Dermis microvascular lymphatic vessel endothelial cell (primary cell): ENCODE results near the gene MINDY4. TPM values are rescaled to one million over a fixed set of nuclear protein-coding genes. Genes with fewer than 3 reads are reported as not detected.
A peak's percentile ranks its signal among the peaks of the same experiment; 100 is the strongest.
"Not testable (repeated sequence)": the region's sequence is repeated elsewhere in the genome, so short reads cannot be mapped to it uniquely, and the experiment has no call there.

ENCODE experiments used
- DNase-seq, 2 donors: peaks; one replicate each; pipeline versions ENCODE4 v3.0.0 to v3.0.0-alpha.2; 2010; ENCODE audit warnings: low read depth in 2 of 2
- total RNA-seq: library from RNA; depleted of rRNA; stranded (reverse); fragments of >200 nt; gene quantifications from 2 replicates; pipeline ENCODE4 v1.2.1, GENCODE V29; 2014

Gene MINDY4
- total RNA-seq, 1 donor from 2014 or later = 1.3 TPM

GRCh38 chr7:30802812-30803211, 31.6 kb downstream of the MINDY4 start:
- no peak for DNase-seq

- DNase-seq = peak in 1 of 2 donors; percentile 60
Measured at GRCh38 chr7:30804078-30804661, 33.0 kb downstream of the MINDY4 start.

GRCh38 chr7:30805081-30805691, 34.0 kb downstream of the MINDY4 start:
- no peak for DNase-seq

- no peak for DNase-seq
Measured at GRCh38 chr7:30805931-30806330, 34.7 kb downstream of the MINDY4 start.

GRCh38 chr7:30807477-30807876, 36.3 kb downstream of the MINDY4 start:
- not testable (repeated sequence) for DNase-seq

- DNase-seq = not testable (repeated sequence)
Measured at GRCh38 chr7:30807941-30808340, 36.7 kb downstream of the MINDY4 start.

- no peak for DNase-seq
Measured at GRCh38 chr7:30810986-30811385, 39.8 kb downstream of the MINDY4 start.

- DNase-seq = no peak
Measured at GRCh38 chr7:30812676-30813075, 41.5 kb downstream of the MINDY4 start.

- DNase-seq = no peak
Measured at GRCh38 chr7:30813466-30813865, 42.2 kb downstream of the MINDY4 start.

- no peak for DNase-seq
Measured at GRCh38 chr7:30814700-30815387, 43.6 kb downstream of the MINDY4 start.

GRCh38 chr7:30815388-30815854, 44.2 kb downstream of the MINDY4 start:
- DNase-seq = no peak

- DNase-seq = no peak
Measured at GRCh38 chr7:30815951-30816644, 44.9 kb downstream of the MINDY4 start.

GRCh38 chr7:30816645-30817370, 45.6 kb downstream of the MINDY4 start:
- peak in 1 of 2 donors; percentile 46 for DNase-seq

GRCh38 chr7:30817371-30817767, 46.2 kb downstream of the MINDY4 start:
- DNase-seq = no peak

GRCh38 chr7:30824821-30825720, 53.9 kb downstream of the MINDY4 start:
- no peak for DNase-seq

GRCh38 chr7:30826181-30826580, 55.0 kb downstream of the MINDY4 start:
- DNase-seq = no peak

- no peak for DNase-seq
Measured at GRCh38 chr7:30828591-30828990, 57.4 kb downstream of the MINDY4 start.

GRCh38 chr7:30829471-30829870, 58.3 kb downstream of the MINDY4 start:
- no peak for DNase-seq

GRCh38 chr7:30831227-30831626, 60.0 kb downstream of the MINDY4 start:
- no peak for DNase-seq

- DNase-seq = no peak
Measured at GRCh38 chr7:30831936-30832335, 60.7 kb downstream of the MINDY4 start.
